NCI-H187 (cell line): Measurements from ENCODE around the gene PLCB1.

Experiments used
- DNase-seq, 2 experiments: peaks; one replicate each; lab custom pipeline; 2025; lab: John Stamatoyannopoulos, UW

PLCB1 gene

DNA sequence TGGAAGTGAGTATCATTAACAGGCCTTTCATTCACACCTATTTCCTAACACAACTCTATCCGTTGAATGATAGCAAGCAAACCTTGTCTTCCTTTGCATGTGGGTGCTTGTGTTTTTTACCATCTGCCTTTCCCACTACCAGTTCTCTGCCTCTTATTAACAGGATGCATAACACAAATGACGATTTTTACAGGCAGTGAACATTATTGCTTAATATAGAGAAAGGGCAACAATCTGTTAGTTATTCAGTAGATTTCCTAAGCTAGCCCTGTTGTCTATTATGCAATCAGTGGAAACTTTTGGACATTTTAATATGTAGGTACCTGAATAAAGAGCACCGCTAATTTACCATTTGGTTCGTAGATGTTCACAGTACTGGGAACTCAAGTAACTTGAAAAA, 588.0 kb downstream of the PLCB1 start:
- no peak for DNase-seq

DNA sequence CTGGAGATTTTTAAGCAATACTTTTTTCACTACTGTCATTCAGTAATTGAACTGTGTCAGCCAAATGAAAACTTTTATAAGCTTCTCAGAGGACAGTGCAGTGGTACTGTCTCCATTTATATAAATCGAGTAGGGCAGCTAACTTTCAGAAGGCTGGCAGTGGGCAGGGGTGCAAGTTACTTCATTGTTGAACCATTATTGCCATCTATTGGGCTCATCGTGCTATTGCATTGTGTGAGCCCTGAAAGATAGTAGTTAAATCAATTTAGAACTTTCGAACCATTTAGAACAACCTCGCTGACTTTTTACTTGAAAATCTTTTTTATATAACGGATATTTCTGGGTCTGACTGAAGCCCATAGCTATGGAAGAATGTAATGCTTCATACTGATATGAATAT, 589.0 kb downstream of the PLCB1 start:
- DNase-seq, result no peak

DNA sequence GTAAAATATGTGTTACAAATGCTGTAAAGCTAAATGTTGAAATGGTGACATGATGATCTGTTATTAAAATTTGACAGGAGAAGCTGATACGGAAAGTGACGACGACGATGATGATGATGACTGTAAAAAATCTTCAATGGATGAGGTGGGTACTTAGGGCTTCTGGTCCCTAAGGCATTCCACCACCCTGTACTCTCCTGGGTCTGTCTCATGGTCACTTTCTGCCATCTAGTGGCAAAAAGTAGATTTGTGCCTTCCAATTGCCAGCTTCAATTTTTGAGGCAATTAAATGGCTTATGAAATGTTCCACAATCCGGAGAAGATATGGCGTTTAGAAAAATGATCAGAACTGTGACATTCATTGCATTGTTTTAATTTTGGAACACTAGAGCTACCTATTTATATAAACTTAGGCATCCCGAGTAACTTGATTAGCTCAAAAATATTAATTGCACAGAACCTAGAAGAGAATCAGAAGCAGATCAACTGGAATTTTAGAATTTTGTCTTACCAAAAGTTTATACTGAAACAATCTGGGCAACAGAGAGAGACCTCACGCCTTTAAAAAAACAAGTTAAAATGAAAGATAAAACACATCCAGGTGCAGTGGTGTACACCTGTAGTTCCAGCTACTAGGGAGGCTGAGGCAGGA, 590.3 kb downstream of the PLCB1 start:
- DNase-seq, result peak in 1 of 2 experiments; percentile 45

DNA sequence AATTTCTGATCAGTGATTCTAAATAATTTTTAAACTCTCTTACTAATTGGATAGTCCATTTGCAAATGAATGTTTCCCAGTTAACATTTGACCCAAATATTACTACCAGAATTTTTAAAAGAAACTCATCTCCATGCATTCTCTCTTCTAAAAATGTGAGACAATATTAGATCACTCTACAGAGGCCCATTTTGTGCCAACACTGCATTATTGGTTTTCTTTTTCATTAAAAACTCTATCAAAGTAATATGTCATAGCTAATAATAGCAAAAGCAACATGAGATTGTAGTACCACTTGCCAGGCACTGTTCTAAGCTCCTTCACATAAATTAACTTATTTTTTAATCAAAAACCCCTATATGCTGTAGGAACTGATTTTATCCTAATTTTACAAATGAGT, 591.2 kb downstream of the PLCB1 start:
- no peak for DNase-seq

DNA sequence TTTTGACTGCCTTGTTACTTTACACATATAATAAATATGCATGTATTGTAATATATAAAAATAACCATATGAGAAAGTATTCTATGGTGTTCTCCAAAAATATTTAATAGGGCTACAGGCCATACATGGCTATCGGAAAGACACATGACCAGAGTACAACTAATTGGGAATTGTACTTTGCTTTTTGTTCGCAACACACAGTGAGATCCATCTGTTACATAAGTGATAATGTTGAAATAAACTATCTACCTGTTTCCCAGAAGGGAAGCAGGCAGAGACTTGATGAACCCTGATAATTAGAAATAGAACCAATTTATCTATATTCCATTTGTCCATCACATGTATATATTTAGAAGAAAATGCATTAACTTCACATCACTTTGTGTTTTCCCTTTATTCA, 592.8 kb downstream of the PLCB1 start:
- no peak for DNase-seq

DNA sequence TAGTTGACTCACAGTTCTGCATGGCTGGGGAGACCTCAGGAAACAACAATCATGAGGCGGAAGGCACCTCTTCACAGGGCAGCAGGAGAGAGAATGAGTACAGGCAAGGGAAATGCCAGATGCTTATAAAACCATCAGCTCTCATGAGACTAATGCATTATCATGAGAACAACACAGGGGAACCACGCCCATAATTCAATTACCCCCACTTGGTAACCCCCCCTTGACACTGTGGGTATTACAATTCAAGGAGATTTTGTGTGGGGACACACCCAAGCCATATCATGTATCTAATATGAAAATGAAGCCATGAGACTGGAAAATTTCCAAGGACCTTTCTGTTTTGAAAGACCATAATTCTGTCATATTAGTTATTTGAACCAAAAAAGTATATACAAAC, 594.4 kb downstream of the PLCB1 start:
- no peak for DNase-seq

DNA sequence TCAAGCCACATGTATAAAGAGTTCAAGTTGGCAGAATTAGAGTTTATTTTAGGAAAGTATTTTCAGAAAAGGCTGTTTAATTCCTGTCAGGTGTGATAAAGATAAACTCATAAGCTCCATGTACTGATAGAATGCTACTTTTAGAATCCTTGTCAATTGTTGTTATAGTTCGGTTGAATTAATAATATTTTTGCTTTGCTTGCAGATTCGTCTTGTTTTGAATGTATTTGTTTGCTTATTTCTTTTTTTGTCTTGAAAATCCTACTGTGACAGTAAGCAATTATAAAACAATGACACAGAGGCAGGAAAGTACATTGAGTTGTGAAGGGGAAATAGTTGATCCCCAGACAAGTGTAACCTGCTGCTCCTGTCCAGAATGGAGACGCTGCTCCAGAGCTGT, 602.9 kb downstream of the PLCB1 start:
- no peak for DNase-seq

DNA sequence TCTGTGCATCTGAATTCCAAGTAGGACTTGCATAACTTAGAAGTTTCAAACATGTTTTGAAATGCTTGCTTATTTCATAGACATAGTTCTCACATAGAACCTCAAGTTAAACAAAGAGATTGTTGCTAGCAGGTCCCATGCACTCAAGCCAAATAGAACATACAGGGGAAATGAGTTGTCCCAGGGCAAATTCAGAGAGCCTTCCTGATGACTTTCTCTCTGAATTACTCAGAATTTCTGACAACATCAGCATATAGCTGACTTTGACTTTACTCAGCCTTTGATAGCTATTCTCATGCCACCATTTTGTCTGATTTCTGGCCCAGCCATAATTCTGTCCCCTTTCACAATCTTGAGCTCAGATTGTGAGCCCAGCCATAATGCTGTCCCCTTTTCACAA, 603.6 kb downstream of the PLCB1 start:
- no peak for DNase-seq

DNA sequence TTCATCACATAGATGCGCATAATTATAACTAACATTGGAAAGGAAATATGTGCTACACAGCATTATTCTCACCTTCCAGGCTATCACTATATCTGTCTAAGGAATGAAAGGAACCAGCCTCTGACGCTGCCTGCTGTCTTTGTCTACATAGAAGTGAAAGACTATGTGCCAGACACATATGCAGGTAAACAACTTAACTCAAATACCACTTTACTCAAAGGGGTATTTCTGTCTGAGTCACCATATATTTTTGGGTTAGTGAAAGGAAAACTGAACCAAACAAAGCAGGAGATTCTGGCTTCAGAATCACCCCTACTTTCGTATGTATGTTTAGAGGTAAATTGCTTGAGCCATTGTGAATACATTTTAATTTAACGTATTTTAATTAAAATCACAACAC, 608.2 kb downstream of the PLCB1 start:
- no peak for DNase-seq

DNA sequence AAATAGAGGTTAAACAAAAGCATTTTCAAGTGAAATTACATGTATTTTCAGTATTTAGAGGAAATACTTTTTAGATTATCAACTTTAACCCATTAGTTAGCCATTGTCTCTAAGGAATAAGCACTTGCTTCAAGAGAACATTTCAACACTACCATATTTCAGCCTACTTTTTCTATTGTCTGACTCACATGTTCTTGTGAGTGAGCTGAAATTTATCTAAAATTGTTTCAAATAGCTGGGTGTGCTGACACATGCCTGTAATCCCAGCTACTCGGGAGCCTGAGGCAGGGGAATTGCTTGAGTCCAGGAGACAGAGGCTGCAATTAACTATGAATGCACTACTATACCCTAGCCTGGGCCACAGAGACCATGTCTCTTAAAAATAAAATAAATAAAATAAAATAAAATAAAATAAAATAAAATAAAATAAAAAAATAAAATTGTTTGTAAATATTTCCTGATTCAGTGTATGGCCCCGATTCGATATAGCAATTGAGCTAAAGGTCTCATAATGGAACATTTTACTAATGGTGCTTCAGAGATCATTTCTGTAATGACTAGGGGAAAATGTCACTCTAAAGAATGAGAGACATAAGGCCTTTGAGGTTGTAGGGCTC, 612.3 kb downstream of the PLCB1 start:
- DNase-seq, result no peak

DNA sequence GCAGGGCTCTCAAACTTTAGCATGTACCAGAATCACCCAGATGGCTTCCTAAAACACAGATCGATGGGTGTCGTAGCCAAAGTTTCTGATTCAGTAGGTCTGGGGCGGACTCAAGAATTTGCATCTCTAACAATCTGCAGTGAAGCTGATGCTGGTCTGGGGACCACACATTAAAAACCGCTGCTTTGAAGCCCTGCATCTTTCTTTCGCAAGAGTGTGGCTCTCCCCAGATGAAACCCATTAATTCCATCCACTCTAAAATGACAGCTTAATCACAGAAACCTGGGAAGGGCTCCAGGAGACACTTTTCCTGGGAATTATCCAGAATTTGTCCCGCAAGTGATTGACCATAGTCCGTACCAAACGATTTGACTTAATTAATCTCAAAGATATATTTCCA, 617.0 kb downstream of the PLCB1 start:
- DNase-seq, result no peak

DNA sequence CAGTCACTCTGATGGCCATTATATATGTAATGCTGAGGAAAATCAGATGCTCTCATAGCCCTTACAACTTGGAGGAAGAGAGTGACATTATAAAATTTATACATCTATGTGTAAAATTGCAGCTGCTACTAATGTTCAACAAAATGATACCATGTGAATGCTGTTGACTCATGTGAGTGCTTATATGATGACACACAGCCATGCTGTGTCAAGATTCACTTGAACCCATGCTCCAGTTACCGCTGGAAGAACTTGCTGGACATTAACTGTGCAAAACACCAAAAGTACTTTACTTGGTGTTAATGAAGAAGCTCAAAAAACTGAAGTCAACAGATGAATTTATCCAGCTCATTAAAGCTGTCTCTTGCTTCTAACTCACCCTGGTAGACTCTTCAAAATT, 617.9 kb downstream of the PLCB1 start:
- DNase-seq, result no peak

DNA sequence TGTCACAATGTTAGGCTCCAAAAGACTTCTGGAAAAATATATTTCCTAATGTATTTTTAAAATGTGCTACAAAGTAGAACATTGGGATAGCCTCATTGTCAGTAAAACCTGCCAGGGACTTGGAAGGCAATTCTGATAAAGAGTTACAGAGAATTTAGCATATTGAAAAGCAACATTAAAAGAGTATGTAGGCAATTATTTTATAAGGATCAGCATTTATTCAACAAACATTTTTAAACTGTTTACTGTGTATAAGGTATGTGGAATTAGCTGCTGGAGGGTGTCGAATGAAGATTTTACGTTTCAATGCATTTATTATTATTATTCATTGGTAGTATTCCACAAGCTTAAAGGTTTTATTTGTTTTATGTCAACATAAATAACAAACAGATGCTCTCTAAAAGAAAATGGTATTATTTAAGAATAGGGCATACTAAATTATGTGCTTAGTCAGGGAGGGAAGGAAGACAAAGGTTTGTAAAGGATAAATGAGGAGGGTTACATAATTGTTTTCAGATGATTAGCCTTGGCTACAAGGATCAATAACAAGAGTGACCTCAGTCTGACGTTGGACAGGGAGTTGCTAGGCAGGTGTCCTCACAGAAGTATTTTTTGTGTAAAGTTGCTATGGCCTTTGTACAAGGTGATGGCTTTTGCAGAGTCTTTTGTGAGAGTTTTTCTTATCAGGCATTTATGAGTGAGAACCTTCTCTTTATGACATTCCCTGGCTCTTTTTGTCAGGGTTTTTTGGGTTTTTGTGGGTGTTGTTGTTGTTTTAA, 623.5 kb downstream of the PLCB1 start:
- DNase-seq, result no peak

DNA sequence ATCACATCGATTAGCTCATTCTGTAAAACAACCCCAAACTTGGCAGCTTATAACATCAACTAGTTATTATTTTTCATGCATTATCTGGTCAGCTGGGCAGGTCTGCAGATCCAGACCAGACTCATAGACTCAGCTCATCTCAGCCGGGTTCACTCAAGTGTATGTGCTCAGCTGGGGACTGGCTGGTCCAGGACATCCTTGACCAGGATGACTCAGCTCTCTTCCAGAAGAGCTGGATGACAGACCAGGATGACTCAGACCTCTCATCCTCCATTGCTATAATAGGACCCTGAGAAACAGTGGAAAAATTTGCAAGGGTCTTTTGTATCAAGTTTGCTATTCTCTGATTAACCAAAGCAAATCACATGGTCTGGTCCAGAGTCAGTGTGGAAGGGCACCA, 624.3 kb downstream of the PLCB1 start:
- DNase-seq, result no peak

DNA sequence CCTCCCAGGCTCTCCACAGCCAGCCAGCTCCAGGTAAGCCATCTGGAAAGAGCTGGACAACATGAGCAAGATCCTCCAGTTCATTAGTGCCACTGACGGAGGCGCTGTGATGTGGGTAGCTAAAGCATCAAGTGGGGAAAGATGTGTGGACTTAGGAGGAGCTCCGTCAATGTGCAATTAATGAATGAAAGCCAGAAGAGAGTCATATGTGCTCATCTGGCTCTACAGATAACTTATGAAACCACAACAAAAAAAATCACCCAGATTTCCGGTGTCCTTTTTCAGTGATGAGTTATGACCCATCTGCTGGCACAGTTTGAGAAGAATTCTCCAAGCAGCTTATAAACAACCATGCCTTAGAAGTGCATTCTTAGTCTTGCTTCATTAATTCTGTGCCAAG, 625.1 kb downstream of the PLCB1 start:
- no peak for DNase-seq

DNA sequence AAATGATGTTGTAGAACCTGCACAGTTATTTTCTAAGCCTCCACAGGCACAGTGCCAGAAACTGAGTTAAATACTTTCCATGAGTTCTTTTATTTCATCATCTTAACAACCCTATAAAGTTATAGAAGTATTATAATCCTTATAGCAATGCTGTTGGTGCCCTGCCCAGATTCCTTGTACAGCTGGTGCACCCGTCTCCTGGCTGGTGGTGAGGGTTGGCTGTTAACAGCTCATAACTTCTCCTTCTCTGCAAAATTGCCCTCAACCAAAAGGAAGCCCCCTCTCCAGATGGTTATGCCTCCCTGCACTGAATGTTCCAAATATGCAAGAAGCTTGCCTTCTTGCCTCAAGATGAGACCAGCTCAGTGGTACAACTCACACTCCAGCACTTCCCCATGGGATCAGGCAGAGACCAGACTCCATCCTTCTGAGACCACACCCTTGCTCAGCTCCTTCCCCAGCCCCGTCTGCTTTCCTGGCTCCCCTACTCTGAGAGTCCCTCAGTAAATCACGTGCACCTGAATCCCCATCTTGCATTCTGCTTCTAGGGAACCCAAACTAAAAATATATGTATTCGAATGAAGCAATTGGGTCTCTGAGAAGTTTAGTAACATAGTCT, 632.4 kb downstream of the PLCB1 start:
- DNase-seq, result no peak

DNA sequence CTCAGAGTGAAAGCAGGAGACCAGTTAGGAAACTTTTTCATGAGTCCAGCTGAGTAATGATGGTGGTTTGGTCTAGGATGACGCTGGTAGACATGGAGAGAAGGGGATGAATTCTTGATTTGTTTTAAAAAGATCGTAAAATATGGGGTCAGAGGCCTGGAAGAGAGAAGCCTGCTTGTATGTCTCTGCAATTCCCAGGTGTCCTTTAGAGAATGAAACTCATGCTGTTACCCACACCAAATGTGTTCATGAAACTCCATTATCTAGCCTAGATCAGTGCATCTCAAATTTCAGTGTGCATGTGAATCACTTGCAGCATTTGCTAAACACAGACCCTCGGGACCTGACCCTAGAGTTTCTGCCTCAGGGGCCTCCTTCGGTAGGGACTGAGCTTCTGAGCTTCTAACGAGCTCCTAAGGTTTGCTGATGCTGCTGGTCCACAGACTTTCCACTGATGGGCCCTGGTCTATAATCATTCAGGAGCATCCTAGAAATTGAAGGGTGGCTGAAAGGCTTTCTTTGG, 634.9 kb downstream of the PLCB1 start:
- no peak for DNase-seq

DNA sequence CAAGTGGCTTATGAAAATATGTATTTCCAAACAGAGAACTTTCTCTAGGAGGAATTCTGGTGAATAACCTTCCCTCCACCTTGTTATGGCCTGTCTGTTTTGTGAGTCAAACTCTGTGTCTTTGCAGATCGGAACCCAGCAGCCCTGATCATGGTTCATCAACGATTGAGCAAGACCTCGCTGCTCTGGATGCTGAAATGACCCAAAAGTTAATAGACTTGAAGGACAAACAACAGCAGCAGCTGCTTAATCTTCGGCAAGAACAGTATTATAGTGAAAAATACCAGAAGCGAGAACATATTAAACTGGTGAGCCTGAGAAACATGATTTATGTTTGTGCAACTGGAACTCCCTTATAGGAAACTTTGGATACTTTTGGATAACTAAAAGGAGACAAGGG, 642.3 kb downstream of the PLCB1 start:
- no peak for DNase-seq

DNA sequence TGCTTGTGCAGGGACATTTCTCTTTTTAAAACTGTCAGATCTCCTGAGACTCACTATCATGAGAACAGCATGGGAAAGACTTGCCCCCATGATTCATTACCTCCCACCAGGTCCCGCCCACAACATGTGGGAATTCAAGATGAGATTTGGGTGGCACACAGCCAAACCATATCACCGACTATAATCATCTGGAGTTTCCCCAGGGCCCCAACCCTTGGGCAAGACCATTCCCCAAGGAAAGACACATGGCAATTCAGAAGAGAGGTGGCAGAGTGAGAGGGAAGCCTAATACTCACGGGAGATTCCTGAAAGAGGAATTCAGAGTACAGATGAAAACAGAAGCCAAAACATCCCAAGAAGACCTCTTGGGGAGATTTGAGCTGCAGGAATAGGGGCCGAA, 645.8 kb downstream of the PLCB1 start:
- DNase-seq, result no peak

DNA sequence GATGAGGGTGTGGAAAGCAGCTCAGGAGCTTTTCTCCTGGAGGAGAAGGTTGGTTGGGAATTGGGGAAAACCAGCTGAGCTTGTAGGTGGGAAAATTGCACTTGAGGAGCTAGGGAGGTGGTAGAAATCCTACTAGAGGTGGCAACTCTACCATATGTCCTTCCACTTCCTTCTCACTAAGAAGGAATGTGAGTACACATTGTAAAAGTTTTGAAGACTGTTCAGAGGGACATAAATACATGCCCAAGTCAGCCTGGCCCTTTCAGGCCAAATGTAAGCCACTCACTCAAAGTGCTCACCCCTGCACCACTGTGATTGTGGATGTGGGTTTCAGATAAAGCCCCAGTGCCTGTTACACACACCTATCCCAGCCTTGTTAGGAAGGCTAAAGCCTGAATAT, 646.3 kb downstream of the PLCB1 start:
- DNase-seq, result no peak

DNA sequence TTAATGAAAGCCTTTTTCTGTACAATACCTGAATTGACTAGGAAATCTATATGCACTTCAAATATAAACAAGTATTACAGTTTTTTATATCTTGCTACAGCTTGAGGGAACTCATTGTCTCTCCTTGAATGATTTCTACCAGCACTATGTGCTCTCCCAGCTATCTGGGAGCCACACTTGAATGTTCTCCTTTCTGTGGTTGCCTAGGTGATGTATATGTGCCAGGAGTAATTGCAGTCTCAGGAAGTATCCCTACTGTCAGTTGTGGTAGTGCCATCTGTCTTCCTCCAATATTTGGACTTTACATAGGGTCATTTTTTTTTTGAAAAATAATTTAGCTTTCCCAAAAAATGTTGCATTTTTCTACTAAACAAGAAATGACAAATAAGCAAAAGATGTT, 648.8 kb downstream of the PLCB1 start:
- no peak for DNase-seq

DNA sequence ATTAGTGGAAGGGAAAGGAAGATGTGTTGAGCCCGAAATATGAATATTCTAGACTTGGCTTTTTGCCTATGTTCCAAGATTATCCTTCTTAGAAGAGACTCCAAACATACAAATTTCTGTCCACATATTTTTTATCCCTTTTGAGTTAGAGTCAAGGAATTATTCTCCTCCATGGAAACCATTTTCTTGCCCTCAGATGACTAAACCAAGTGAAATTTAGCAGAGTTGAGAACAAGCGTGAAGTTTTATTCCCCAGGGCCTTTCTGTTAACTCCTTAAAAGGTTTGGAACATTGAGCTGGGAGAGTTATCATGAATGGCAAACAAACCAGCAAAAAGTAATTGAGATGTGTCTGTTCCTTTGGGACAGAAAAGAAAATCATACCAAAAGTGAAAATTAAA, 650.7 kb downstream of the PLCB1 start:
- DNase-seq, result no peak

DNA sequence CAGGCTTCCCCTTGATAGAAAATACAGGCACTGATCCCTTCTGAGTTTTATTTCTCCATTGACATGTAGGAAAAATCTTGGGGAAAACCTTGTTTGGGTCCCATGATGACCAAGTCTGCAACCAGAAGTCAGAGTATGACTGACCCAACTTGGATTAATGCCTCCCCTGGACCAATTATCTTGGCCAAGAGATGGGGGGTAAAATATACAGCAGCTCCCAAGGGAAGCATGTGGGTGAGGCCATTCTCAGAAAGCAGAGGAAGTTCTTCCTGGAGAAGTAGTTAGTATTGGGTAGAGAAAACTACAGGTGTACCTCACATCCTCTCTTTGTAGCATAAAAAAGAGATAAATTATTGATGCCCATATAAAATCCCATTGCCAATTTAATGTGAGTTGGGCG, 651.7 kb downstream of the PLCB1 start:
- DNase-seq, result no peak
